GM23338 (cell line): ENCODE results near the gene HSD17B1. TPM values are rescaled to one million over a fixed set of nuclear protein-coding genes. Genes with fewer than 3 reads are reported as not detected.

Experiments used
- ATAC-seq: fragments of 200-7000 bp; cut with Tn5 transposase; 3 replicates; pipeline ENCODE4 v1.9.1; 2020
- DNase-seq: peaks from one replicate; pipeline ENCODE4 v3.0.0-alpha.2; 2015; ENCODE audit warnings: low spot score
- H2AFZ ChIP-seq: fragments of 200-600 bp; sonication (generic); 2 replicates; pipeline ENCODE4 v1.8.0; 2016; ENCODE audit warnings: antibody characterized with exemption, mild to moderate bottlenecking, moderate library complexity
- H3F3A ChIP-seq: fragments of 200-600 bp; sonication (generic); replicated peaks from 2 replicates; pipeline ENCODE4 v1.8.0; 2017; ENCODE audit warnings: antibody characterized with exemption, mixed run types, low read depth
- H3K27ac ChIP-seq: fragments of 200-600 bp; sonication (generic); 2 replicates; pipeline ENCODE4 v1.6.1; 2016; ENCODE audit warnings: low read depth
- H3K27me3 ChIP-seq: fragments of 200-600 bp; sonication (generic); 2 replicates; pipeline ENCODE4 v1.8.0; 2016; ENCODE audit warnings: mild to moderate bottlenecking, mixed run types, moderate library complexity; ENCODE audit not compliant: insufficient read depth
- H3K36me3 ChIP-seq: fragments of 200-600 bp; sonication (generic); 2 replicates; pipeline ENCODE4 v1.8.0; 2016; ENCODE audit warnings: mild to moderate bottlenecking; ENCODE audit not compliant: insufficient read depth
- H3K4me1 ChIP-seq: fragments of 200-600 bp; sonication (generic); 2 replicates; pipeline ENCODE4 v1.8.0; 2016; ENCODE audit warnings: mild to moderate bottlenecking, moderate library complexity; ENCODE audit not compliant: insufficient read depth
- H3K4me2 ChIP-seq: fragments of 200-600 bp; sonication (generic); 2 replicates; pipeline ENCODE4 v1.7.1; 2017; ENCODE audit warnings: mixed run types
- H3K4me3 ChIP-seq: fragments of 200-600 bp; sonication (generic); 2 replicates; pipeline ENCODE4 v1.6.1; 2016; ENCODE audit warnings: mixed run types
- H3K79me2 ChIP-seq: fragments of 200-600 bp; sonication (generic); replicated peaks from 2 replicates; pipeline ENCODE4 v1.8.0; 2017; ENCODE audit warnings: mild to moderate bottlenecking; ENCODE audit not compliant: insufficient read depth
- H3K9me2 ChIP-seq: fragments of 200-600 bp; sonication (generic); 2 replicates; pipeline ENCODE4 v1.8.0; 2017; ENCODE audit not compliant: insufficient read depth
- H4K20me1 ChIP-seq: fragments of 200-600 bp; sonication (generic); replicated peaks from 2 replicates; pipeline ENCODE4 v1.8.0; 2017; ENCODE audit warnings: mild to moderate bottlenecking; ENCODE audit not compliant: insufficient read depth
- H3K27ac Mint-ChIP-seq: 2 replicates; pipeline ENCODE4 v1.8.0; 2020; ENCODE audit warnings: inconsistent platforms, mild to moderate bottlenecking, moderate library complexity, mixed read lengths
- H3K27me3 Mint-ChIP-seq: 3 replicates; pipeline ENCODE4 v1.8.0; 2022; ENCODE audit warnings: low read depth, mild to moderate bottlenecking, moderate library complexity, mixed read lengths, inconsistent platforms; ENCODE audit not compliant: insufficient read depth, poor library complexity
- H3K36me3 Mint-ChIP-seq: 3 replicates; pipeline ENCODE4 v1.8.0; 2021; ENCODE audit warnings: low read depth, mild to moderate bottlenecking, inconsistent platforms, moderate library complexity, mixed read lengths
- H3K4me1 Mint-ChIP-seq: 3 replicates; pipeline ENCODE4 v1.8.0; 2020; ENCODE audit warnings: mild to moderate bottlenecking, inconsistent platforms, mixed read lengths
- H3K4me3 Mint-ChIP-seq: 3 replicates; pipeline ENCODE4 v1.8.0; 2021; ENCODE audit warnings: moderate library complexity, mild to moderate bottlenecking, inconsistent platforms, mixed read lengths
- H3K9me3 Mint-ChIP-seq: 3 replicates; pipeline ENCODE4 v1.8.0; 2020; ENCODE audit warnings: moderate library complexity, mild to moderate bottlenecking, inconsistent platforms, mixed read lengths
- CREB1 ChIP-seq: fragments of 250-450 bp; sonication (Bioruptor Pico); IDR thresholded peaks from 2 replicates; pipeline ENCODE4 v1.5.0; 2020; ENCODE audit warnings: low read depth, mild to moderate bottlenecking, moderate library complexity
- CTCF ChIP-seq, 2 experiments: fragments of 200-600 bp in 1 of 2; sonication (generic) in 1 of 2; conservative IDR thresholded peaks; 2 replicates each; pipeline versions ENCODE4 v1.5.1 to v1.6.1; 2016 to 2017; ENCODE audit warnings: antibody characterized with exemption in 2 of 2, low read depth in 2 of 2, mild to moderate bottlenecking in 2 of 2, moderate library complexity in 1 of 2
- ETS1 ChIP-seq: IDR thresholded peaks from 2 replicates; pipeline ENCODE4 v1.6.1; 2016; ENCODE audit warnings: antibody characterized with exemption
- EZH2 ChIP-seq: fragments of 200-600 bp; sonication (generic); IDR thresholded peaks from one replicate; pipeline ENCODE4 v1.8.0; 2017; ENCODE audit warnings: antibody characterized with exemption, mild to moderate bottlenecking, low read depth; ENCODE audit not compliant: unreplicated experiment
- EZH2phosphoT487 ChIP-seq: fragments of 200-600 bp; sonication (generic); IDR thresholded peaks from one replicate; pipeline ENCODE4 v1.8.1; 2018; ENCODE audit warnings: antibody characterized with exemption; ENCODE audit not compliant: unreplicated experiment
- JUNB ChIP-seq: IDR thresholded peaks from one replicate; pipeline ENCODE4 v1.6.1; 2016; ENCODE audit warnings: antibody characterized with exemption; ENCODE audit not compliant: unreplicated experiment
- NANOG ChIP-seq: IDR thresholded peaks from 2 replicates; pipeline ENCODE4 v1.6.1; 2016; ENCODE audit warnings: antibody characterized with exemption, borderline replicate concordance
- POLR2AphosphoS5 ChIP-seq: IDR thresholded peaks from 2 replicates; pipeline ENCODE4 v1.6.1; 2016; ENCODE audit warnings: antibody characterized with exemption, low read depth
- REST ChIP-seq: IDR thresholded peaks from one replicate; pipeline ENCODE4 v1.6.1; 2018; ENCODE audit warnings: antibody characterized with exemption; ENCODE audit not compliant: unreplicated experiment
- STAT1 ChIP-seq: IDR thresholded peaks from one replicate; pipeline ENCODE4 v1.6.1; 2016; ENCODE audit warnings: antibody characterized with exemption; ENCODE audit not compliant: unreplicated experiment
- ZNF114 ChIP-seq: fragments of 250-450 bp; sonication (Bioruptor Pico); IDR thresholded peaks from 2 replicates; pipeline ENCODE4 v1.5.0; 2020; ENCODE audit warnings: mild to moderate bottlenecking, moderate library complexity
- ZNF331 ChIP-seq: fragments of 250-450 bp; sonication (Bioruptor Pico); IDR thresholded peaks from 2 replicates; pipeline ENCODE4 v1.5.0; 2020; ENCODE audit warnings: low read depth, mild to moderate bottlenecking, moderate library complexity
- ZNF462 ChIP-seq: fragments of 250-450 bp; sonication (Bioruptor Pico); IDR thresholded peaks from 2 replicates; pipeline ENCODE4 v1.5.0; 2020; ENCODE audit warnings: mild to moderate bottlenecking, moderate library complexity
- polyA plus RNA-seq: library from polyadenylated mRNA; unstranded; fragments of >200 nt; fragmentation: Nextera tagmentation; extraction: Ambion mirVana; gene quantifications from 2 replicates; pipeline ENCODE4 v1.2.1, GENCODE V29; 2016
- total RNA-seq: library from RNA; depleted of rRNA; stranded (reverse); fragments of >200 nt; shearing (Covaris generic); gene quantifications from 2 replicates; pipeline ENCODE4 v1.2.3, GENCODE V29; 2014

The HSD17B1 gene
- total and polyA plus RNA-seq, 2 experiments from 2014 or later: 0.97 to 1.7 TPM

GRCh38 chr17:42571435-42572225, 18.9 kb downstream of the HSD17B1 start:
- Mint-ChIP-seq H3K4me3 (no peak overlapping the region), H3K4me1 (peaks cover 15% of the 10 kb centered on the region), H3K9me3 (no peaks in the 10 kb centered on the region), H3K27me3 (peaks cover 7% of the 10 kb centered on the region), H3K36me3 (peaks cover 80% of the 10 kb centered on the region), H3K27ac (no peak overlapping the region)
- Histone ChIP-seq H3K4me3 (no peak overlapping the region), H3K79me2 (peaks cover 26% of the 10 kb centered on the region), H4K20me1 (peaks cover 14% of the 10 kb centered on the region), H3F3A (peaks cover 57% of the 10 kb centered on the region), H3K4me2 (no peak overlapping the region), H3K36me3 (peaks cover 41% of the 10 kb centered on the region), H3K27ac (no peak overlapping the region), H3K9me2 (no peaks in the 10 kb centered on the region), H3K27me3 (no peaks in the 10 kb centered on the region), H3K4me1 (peaks cover 9% of the 10 kb centered on the region), H2AFZ (no peak overlapping the region)
- ATAC-seq (no peak), DNase-seq (no peak)
- TF ChIP-seq POLR2AphosphoS5 (no peak; the same call in 1 of the 2 replicates), CTCF (conservative IDR thresholded peaks at IDR 0.05; ENCODE audit: low read depth in 2 of 2) (no peak), ZNF331 (CRISPR knock-in tag) (no peak), ZNF462 (CRISPR knock-in tag) (no peak), CREB1 (CRISPR knock-in tag) (no peak), EZH2phosphoT487 (no peak), EZH2 (no peak), ZNF114 (CRISPR knock-in tag) (no peak), NANOG (no peak), JUNB (no peak), REST (no peak), STAT1 (no peak), ETS1 (no peak)
